ENCODE results near the gene AK1. TPM values are rescaled to one million over a fixed set of nuclear protein-coding genes. Genes with fewer than 3 reads are reported as not detected.

The AK1 gene
- total and polyA plus RNA-seq, 9 of the 15 experiments (the other 6 are each of a cell fraction or from before 2014, with no cell fraction given): 10.1 to 71.8 (median 39.0) TPM

GRCh38 chr9:127892831-127893230 is 15.4 kb upstream of the AK1 start (continued):
- TF ChIP-seq ZNF280B (CRISPR knock-in tag; IDR thresholded peaks at IDR 0.05): no peak
- no peak for TF ChIP-seq GTF2F1 (IDR thresholded peaks at IDR 0.05; ENCODE audit: low read depth, low read length)
- no peak for TF ChIP-seq ZFX (CRISPR knock-in tag; IDR thresholded peaks at IDR 0.05)
- no peak for TF ChIP-seq ZNF431 (CRISPR knock-in tag; IDR thresholded peaks at IDR 0.05)
- TF ChIP-seq ZNF263 (CRISPR knock-in tag; IDR thresholded peaks at IDR 0.05; ENCODE audit: borderline replicate concordance): no peak
- TF ChIP-seq THAP7 (CRISPR knock-in tag; IDR thresholded peaks at IDR 0.05): no peak
- TF ChIP-seq TRIM24 (IDR thresholded peaks at IDR 0.05): no peak
- TF ChIP-seq AFF4 (CRISPR knock-in tag; IDR thresholded peaks at IDR 0.05): no peak
